Stimulated activated naive CD8-positive, alpha-beta T cell treated with anti-CD3 and anti-CD28 coated beads, Interleukin-15, Interleukin-2, amounts not matched to agents 100 ng/mL and 50 ng/mL, for 24 hours (primary cell): ENCODE results near the gene LYPD6.
"Not testable (repeated sequence)": the region's sequence is repeated elsewhere in the genome, so short reads cannot be mapped to it uniquely, and the experiment has no call there.

Experiments used
- H3K27ac Mint-ChIP-seq: one replicate; pipeline ENCODE4 v1.8.0; 2021; ENCODE audit warnings: mild to moderate bottlenecking, mixed read lengths
- H3K27me3 Mint-ChIP-seq: one replicate; pipeline ENCODE4 v1.8.0; 2021; ENCODE audit warnings: mixed read lengths
- H3K36me3 Mint-ChIP-seq: one replicate; pipeline ENCODE4 v1.8.0; 2021; ENCODE audit warnings: low read depth, mixed read lengths
- H3K4me1 Mint-ChIP-seq: one replicate; pipeline ENCODE4 v1.8.0; 2021; ENCODE audit warnings: low read depth, mixed read lengths
- H3K4me3 Mint-ChIP-seq: one replicate; pipeline ENCODE4 v1.8.0; 2021; ENCODE audit warnings: mild to moderate bottlenecking, mixed read lengths
- H3K9me3 Mint-ChIP-seq: one replicate; pipeline ENCODE4 v1.8.0; 2021; ENCODE audit warnings: mixed read lengths

The LYPD6 gene, protein sequence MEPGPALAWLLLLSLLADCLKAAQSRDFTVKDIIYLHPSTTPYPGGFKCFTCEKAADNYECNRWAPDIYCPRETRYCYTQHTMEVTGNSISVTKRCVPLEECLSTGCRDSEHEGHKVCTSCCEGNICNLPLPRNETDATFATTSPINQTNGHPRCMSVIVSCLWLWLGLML

DNA sequence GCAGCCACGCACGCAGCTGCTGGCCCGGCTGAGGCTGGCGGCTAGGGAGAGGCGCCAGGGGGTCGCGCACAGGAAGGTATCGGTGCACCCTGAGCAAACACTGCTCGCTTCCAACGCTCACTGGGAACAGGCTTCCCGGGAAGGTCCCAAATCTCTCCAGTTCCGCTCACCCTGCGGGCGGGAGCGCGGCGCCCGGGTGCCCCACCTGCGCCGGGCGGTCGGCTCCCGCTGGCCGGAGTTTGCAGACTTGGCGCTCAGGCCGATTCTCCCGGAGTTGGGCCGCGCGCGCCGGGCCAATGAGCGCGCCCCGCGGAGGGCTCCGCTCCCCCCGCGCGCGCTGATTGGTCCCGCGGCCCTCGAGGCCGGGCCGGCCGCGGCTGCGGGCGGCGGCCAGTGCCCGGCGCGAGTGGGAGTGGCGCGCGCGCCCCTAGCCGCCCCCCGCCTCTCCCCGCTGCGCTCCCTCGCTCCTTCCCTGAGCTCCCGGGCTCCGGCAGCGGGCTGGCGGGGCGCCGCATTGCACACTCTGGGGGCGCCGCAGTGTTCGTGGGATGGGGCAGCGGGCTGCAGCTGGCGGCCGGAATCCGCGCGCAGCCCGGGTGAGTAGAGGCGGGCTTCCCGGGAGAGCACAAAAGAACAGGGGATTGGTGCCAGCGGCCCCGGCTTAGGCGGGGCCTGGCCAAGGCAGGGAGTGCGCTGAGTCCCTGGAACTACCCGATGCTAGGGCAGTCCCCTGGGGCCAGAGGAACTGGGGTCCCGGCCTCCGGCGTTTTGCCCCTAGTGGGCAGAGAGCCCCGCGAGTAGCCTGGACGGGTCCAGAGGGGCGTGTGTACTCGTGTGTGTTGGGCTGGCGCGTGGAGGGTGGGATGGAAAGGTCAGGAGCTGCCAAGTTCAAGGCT, at the start of gene LYPD6:
Gene LYPD6 (plus strand): TSS at position 461 of the 896 bp plus-strand sequence. CDS start 107,122 bp downstream, outside the sequence.
- Mint-ChIP-seq H3K4me3 (peak within 1 kb of the TSS; percentile 48), H3K27ac (no peak within 1 kb of the TSS), H3K9me3 (no peaks in the 10 kb centered on the region), H3K27me3 (peaks cover 71% of the 10 kb centered on the region), H3K4me1 (peaks cover 8% of the 10 kb centered on the region), H3K36me3 (no peaks in the 10 kb centered on the region)

DNA sequence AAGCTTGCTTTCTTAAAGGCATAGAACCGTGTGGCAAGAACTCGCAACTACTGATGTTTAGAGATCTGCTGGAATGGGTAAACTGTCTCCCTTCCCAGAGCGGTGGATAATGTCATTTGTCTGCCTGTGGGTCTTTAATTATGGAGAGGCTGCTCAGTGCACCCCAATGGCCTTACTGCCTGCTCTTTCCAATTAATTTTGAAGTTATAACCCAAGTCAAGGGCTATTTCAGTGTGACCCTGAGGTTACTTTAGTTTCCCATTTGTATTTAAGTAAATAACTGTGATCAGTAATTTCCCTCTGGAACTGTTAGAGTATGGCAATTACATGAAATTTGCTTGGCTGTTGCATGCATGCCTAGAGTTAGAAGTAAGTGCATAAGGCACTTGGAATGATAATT, 48.9 kb upstream of the LYPD6 start:
- Mint-ChIP-seq H3K9me3 (peaks cover 7% of the 10 kb centered on the region), H3K36me3 (no peaks in the 10 kb centered on the region), H3K4me1 (no peaks in the 10 kb centered on the region), H3K27me3 (no peaks in the 10 kb centered on the region), H3K27ac (no peak overlapping the region), H3K4me3 (no peak overlapping the region)

DNA sequence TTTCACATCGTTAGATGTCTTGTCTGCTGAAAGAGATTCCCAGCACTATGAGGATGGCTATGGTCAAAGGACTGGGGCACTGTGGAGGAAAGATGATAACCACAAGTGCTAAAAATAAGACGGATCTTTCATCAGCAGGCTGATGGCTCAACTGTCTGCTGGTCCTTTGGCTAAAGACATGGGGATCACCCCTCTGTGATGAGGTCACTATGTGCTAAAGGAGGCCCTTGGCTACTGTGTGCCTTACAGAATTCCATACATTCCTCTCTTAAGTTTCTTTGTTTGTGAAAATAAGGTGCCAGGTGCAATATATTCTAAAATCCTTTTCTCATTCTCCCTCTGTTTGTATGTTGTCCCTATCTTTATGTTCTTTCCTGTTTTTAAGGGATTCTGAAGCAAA, 39.7 kb upstream of the LYPD6 start:
- Mint-ChIP-seq H3K27ac (no peak overlapping the region), H3K27me3 (peaks cover 15% of the 10 kb centered on the region), H3K36me3 (no peaks in the 10 kb centered on the region), H3K4me1 (no peaks in the 10 kb centered on the region), H3K4me3 (no peak overlapping the region), H3K9me3 (no peaks in the 10 kb centered on the region)

DNA sequence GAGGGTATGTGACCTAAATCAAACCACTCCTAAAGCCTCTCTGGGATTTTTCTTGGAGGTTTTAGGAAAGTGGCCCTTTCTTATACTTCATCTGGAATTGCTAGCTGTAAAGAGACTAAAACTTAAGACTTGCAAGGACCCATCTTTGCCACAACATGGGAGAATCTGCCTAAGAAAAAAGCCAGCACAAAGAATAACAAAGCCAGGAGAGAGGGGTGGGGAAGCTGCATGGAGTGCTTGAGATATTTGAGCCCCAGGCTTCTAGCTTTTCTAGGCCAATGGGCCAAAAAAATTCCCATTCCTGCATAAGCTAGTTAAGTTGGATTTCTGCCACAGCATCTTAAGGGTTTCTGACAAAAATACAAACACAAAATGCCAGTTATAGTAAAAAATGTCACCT, 38.5 kb upstream of the LYPD6 start:
- Mint-ChIP-seq H3K27ac (no peak overlapping the region), H3K36me3 (no peaks in the 10 kb centered on the region), H3K27me3 (peaks cover 15% of the 10 kb centered on the region), H3K4me3 (no peak overlapping the region), H3K4me1 (no peaks in the 10 kb centered on the region), H3K9me3 (no peaks in the 10 kb centered on the region)

DNA sequence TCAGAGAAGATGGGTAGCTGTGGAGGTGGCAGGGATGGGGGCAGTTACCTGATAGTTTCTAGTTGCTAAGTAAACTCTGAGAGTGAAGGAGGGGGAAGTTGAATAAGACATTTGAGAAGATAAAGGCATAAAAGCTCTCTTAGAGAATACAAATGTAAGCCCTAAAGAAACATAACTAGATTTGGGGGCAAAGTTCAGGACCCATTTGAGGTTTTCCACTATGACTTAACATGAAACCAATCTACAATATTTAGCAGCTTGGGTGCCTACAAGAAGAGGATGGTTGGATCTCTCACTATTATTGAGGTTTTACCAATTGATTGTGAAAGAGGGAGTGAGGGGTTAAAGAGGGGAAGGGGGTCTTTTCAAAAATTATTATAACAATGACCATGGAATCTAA, 34.4 kb upstream of the LYPD6 start:
- Mint-ChIP-seq H3K4me3 (no peak overlapping the region), H3K36me3 (no peaks in the 10 kb centered on the region), H3K9me3 (no peaks in the 10 kb centered on the region), H3K27ac (no peak overlapping the region), H3K4me1 (no peaks in the 10 kb centered on the region), H3K27me3 (peaks cover 11% of the 10 kb centered on the region)

DNA sequence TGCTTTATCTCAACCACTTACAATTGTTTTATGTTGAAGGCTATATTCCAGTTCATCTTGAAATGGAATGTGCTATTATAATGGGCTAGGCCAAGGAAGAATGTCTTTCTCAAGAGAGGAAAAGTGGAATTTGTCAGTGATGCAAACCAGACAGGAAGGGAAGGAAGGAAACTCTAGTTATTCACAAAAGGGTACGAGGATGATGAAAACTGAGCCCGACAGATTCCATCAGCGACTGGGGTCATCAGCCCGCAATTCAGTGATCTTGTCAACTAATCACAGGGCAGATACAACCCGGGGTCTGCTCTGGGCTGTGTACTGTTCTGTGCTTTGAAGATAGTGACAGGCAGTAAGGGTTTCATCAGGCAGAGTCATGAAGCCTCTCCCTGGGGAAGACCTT, 23.4 kb upstream of the LYPD6 start:
- H3K4me3 Mint-ChIP-seq = no peak overlapping the region
- no peaks in the 10 kb centered on the region for H3K9me3 Mint-ChIP-seq
- peaks cover 38% of the 10 kb centered on the region for H3K27me3 Mint-ChIP-seq
- H3K27ac Mint-ChIP-seq = no peak overlapping the region
- H3K4me1 Mint-ChIP-seq = no peaks in the 10 kb centered on the region
- no peaks in the 10 kb centered on the region for H3K36me3 Mint-ChIP-seq

DNA sequence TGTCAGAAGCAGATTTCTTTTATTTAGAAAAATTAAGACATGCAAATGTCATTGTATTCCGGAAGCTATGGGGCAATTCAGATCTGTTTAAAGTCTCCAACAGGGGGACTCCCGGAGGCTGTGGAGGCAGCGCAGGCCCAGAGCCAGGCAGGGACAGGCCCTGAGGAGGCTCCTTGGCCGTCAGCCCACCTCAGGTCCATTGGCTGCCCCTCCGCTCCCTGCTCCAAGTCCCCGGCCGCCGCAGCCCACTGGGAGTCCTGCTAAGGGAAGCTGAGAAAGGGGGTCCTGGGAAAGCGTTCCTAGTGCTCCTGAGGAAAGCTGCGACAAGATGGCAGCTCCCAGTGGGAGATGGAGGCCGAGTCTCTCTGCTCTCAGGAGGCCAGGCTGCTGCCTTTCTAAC, 20.0 kb upstream of the LYPD6 start:
- no peak overlapping the region for H3K4me3 Mint-ChIP-seq
- H3K9me3 Mint-ChIP-seq = no peaks in the 10 kb centered on the region
- H3K36me3 Mint-ChIP-seq = no peaks in the 10 kb centered on the region
- H3K27me3 Mint-ChIP-seq = peaks cover 49% of the 10 kb centered on the region
- H3K27ac Mint-ChIP-seq = no peak overlapping the region
- no peaks in the 10 kb centered on the region for H3K4me1 Mint-ChIP-seq

DNA sequence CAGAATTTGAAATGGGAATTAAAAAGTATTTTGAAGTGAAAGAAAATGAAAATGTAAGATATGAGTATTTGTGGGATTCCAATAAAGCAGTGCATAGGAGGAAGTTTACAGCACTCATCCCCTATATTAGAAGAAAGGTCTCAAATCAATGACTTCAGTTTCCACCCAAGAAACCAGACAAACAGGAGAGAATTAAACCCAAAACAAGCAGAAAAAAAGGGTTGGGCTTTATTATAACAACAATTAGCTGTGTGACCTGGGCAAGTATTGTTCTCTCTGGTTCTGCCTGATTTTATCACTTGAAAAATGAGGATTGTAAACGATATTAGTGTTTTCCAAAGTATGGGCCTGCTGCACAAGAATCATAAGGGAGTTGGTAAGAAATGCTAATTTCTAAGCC, 18.3 kb upstream of the LYPD6 start:
- H3K27ac Mint-ChIP-seq = no peak overlapping the region
- H3K4me1 Mint-ChIP-seq = no peaks in the 10 kb centered on the region
- no peak overlapping the region for H3K4me3 Mint-ChIP-seq
- H3K9me3 Mint-ChIP-seq = no peaks in the 10 kb centered on the region
- no peaks in the 10 kb centered on the region for H3K36me3 Mint-ChIP-seq
- peaks cover 47% of the 10 kb centered on the region for H3K27me3 Mint-ChIP-seq

DNA sequence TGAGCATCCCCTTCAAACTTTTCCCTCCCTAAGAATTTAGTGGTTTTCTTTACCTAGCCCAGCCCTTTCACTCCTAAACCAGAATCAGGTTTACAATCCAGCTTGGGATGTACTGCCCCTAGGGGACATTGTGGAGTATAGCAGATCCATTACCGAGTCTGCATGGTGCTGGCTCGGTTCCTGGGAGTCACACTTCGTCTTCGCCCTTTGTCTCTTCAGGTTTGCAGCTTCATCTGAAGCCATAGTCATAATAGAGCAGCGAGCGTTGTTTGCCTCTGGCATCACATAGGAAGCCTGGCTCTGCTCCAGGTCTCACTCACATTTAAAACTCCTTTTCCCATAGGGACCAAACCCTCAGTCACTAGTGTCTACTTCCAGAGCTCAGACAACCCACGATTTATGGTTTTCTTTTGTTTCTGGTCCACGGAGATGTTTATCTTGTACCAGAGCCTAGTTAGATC, 16.8 kb upstream of the LYPD6 start:
- H3K36me3 Mint-ChIP-seq = no peaks in the 10 kb centered on the region
- no peak overlapping the region for H3K27ac Mint-ChIP-seq
- peak overlapping the region; percentile 13 for H3K4me3 Mint-ChIP-seq
- H3K9me3 Mint-ChIP-seq = peaks cover 3% of the 10 kb centered on the region
- H3K4me1 Mint-ChIP-seq = no peaks in the 10 kb centered on the region
- peaks cover 35% of the 10 kb centered on the region for H3K27me3 Mint-ChIP-seq

DNA sequence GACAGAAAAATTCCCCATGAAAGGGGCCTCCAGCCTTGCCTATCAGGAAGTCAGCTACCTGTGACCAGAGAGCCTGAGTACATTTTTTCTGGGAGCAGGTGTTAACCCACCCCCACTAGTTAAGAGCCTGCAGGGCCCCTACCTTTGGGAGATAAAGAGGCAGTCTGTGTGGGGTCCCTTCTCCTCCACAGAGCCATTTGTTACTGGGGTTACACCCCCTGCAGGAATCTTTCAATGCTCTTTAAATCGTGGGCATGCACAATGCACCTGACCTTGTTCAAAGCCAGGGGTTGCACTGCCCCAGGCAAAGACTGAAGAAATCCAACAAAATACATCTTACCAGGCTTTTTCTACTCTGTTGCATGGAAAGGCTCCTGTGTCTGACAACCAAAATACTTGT, 15.7 kb upstream of the LYPD6 start:
- Mint-ChIP-seq H3K4me3 (no peak overlapping the region), H3K27ac (no peak overlapping the region)

DNA sequence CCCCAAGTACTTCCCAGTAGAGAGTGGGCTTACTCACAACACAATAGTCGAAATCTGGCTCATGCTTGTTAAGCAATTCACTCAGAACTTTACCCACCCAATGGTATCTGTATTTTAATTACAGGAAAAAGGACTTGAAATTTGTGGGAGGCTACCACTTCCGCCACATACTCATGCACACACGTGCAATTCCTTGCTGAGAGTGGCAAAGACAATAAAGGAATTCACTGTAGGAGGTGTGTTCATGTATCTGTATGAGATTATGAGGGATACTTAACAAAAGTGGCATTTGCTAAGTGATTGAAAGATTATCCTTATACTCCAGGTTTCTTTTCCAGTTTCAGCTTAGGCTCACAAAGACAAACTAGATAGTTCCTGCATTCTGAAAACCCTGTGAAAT, 14.9 kb upstream of the LYPD6 start:
- Mint-ChIP-seq H3K36me3 (no peaks in the 10 kb centered on the region), H3K9me3 (peaks cover 3% of the 10 kb centered on the region), H3K27ac (no peak overlapping the region), H3K4me3 (no peak overlapping the region), H3K4me1 (no peaks in the 10 kb centered on the region), H3K27me3 (peaks cover 28% of the 10 kb centered on the region)

More for the DNA sequence above, 15.7 kb upstream of the LYPD6 start:
- H3K36me3 Mint-ChIP-seq = no peaks in the 10 kb centered on the region
- peaks cover 3% of the 10 kb centered on the region for H3K9me3 Mint-ChIP-seq
- H3K4me1 Mint-ChIP-seq = no peaks in the 10 kb centered on the region
- H3K27me3 Mint-ChIP-seq = peaks cover 32% of the 10 kb centered on the region

DNA sequence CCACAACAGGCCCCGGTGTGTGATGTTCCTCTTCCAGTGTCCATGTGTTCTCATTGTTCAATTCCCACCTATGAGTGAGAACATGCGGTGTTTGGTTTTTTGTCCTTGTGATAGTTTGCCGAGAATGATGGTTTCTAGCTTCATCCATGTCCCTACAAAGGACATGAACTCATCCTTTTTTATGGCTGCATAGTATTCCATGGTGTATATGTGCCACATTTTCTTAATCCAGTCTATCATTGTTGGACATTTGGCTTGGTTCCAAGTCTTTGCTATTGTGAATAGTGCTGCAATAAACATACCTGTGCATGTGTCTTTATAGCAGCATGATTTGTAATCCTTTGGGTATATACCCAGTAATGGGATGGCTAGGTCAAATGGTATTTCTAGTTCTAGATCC, 11.8 kb upstream of the LYPD6 start:
- not testable (repeated sequence) for H3K4me3 Mint-ChIP-seq, H3K9me3 Mint-ChIP-seq, H3K27ac Mint-ChIP-seq, H3K4me1 Mint-ChIP-seq, H3K36me3 Mint-ChIP-seq
- H3K27me3 Mint-ChIP-seq = peaks cover 32% of the 10 kb centered on the region

DNA sequence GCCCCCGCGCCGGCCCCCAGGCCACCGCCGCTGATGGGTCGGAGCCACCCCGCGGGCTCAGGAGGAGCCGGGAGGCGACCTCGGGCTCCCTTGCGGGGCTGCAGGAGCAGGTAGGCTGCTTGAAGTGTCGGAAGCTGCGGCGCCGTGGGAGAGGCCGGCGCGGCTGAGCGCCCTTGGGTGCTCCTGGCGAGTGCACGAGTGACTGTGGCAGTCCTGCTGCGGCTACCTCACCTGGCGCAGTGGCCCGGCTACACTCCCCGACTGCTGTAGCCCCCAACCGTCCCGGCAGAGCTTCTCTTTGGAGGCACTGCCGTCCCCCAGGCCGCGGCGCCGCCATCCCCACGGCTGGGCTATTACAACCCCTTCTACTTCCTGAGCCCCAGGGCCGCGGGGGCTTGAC, 10.0 kb upstream of the LYPD6 start:
- Mint-ChIP-seq H3K36me3 (no peaks in the 10 kb centered on the region), H3K27ac (no peak overlapping the region), H3K9me3 (peaks cover 3% of the 10 kb centered on the region), H3K4me1 (no peaks in the 10 kb centered on the region), H3K27me3 (peaks cover 18% of the 10 kb centered on the region), H3K4me3 (no peak overlapping the region)

DNA sequence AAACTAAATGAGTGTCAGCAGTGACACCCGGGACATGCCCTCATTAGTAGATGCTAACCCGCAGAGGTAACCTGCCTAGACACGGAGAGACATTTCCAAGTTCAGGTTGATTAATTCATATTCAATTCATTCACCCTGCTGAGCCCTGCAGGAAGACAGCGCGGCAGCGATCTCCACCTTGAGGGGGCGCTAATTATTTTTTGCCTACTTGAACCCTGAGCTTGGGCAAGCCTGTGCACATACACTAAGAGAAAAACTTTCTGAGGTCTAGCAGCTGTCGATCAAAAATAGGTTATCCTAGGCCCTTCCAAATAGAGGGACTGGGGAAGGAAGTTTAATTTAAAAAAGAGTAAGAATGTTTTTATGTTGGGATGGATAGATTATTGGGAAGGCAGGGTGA, 1.3 kb upstream of the LYPD6 start:
- Mint-ChIP-seq H3K36me3 (no peaks in the 10 kb centered on the region), H3K9me3 (no peaks in the 10 kb centered on the region), H3K27ac (no peak overlapping the region), H3K4me1 (peaks cover 8% of the 10 kb centered on the region), H3K27me3 (peaks cover 61% of the 10 kb centered on the region), H3K4me3 (peak overlapping the region; percentile 27)

DNA sequence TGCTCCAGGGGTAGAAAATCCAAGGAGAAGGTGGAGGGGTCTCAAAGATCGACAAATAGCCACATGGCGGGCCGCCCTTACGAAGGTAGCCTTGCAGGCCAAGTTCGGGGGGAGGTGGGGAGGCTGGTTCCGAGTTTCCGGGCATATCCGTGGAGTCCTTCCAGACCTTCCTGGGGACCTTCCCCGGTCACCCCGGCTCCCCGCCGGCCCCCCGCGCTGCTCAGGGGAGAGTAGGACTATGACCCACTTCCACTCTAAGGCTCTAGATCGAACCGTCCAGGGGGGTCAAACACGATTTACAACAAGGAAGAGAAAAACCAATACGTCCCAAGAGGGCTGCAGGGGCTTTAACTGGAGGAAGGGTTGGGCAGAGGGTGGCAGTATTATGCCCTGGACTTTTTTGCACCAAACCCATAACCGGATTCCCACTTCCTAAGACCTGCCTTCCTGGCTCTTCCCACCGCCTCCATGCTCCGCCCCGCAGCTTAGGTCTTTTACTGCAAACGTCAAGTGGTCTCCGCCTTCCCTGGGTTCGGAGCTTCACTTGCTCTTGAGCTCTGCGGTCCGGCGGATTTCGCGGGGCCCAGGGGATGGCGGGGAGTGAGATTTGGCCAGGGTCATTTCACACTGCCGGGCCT, 779 bp upstream of the LYPD6 start:
- H3K4me3 Mint-ChIP-seq = peak overlapping the region; percentile 48

More for the DNA sequence above, 779 bp upstream of the LYPD6 start:
- Mint-ChIP-seq H3K9me3 (no peaks in the 10 kb centered on the region), H3K27ac (no peak overlapping the region), H3K36me3 (no peaks in the 10 kb centered on the region), H3K4me1 (peaks cover 8% of the 10 kb centered on the region), H3K27me3 (peaks cover 66% of the 10 kb centered on the region)
